AG10803 (cell line): ENCODE data around the gene GALNTL6.

ENCODE experiments used
- DNase-seq: peaks from one replicate; pipeline ENCODE4 v3.0.0; 2010; ENCODE audit warnings: low read depth
- H3K4me3 ChIP-seq: 2 replicates; pipeline ENCODE4 v1.5.1; 2011; ENCODE audit warnings: mild to moderate bottlenecking, low read length, control low read depth
- CTCF ChIP-seq: conservative IDR thresholded peaks from 2 replicates; pipeline ENCODE4 v1.5.1; 2011; ENCODE audit warnings: mild to moderate bottlenecking, low read length, control low read depth, inconsistent platforms

GALNTL6 gene

GRCh38 chr4:171812665-171813525 lies at the start of gene GALNTL6:
TSS of gene GALNTL6 (plus strand) at chr4:171813404.
- H3K4me3 ChIP-seq, result peak within 1 kb of the TSS; percentile 57
- TF ChIP-seq CTCF, result no peak
- peak; percentile 5 for DNase-seq

DNA sequence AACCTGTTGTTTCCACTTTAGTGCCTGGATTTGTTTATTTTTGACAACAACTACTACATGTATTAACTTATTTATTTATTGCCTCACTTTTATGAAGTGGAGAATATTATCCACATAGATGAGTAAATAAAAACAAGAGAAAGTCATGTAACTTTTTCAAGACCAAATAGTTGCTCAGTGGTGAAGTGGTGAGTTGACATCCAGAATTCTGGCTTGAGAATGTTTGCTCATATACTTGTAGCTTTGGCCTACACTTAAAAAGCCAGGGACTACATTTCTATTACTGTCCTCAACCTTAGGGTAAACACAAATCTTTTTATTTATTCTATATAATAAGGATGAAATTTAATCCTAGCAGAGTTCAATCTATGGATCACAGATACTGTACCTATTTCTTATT lies 47.7 kb upstream of the GALNTL6 start:
- no peak for TF ChIP-seq CTCF
- DNase-seq, result no peak
- no peak overlapping the region for H3K4me3 ChIP-seq

GRCh38 chr4:171774642-171775190 lies 38.5 kb upstream of the GALNTL6 start:
- H3K4me3 ChIP-seq, result no peak overlapping the region
- no peak for DNase-seq
- TF ChIP-seq CTCF, result no peak

DNA sequence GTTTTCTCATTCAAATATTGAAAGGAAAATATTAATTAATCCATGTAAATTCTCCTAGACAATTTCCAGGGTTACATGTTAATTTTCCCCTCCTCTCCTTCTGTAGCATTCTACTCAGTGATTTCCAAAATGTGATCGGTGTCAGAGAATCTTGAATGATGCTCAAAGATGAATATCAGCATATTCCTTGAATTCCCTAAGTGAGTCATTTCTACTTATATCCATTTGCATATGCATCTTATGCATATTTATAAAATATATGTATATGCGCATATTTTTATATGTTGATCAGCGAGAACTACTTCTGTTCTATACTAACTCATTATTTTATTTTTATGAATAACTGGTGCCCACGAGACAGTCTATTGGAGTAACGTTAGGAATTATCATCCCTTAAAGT lies 33.9 kb upstream of the GALNTL6 start:
- no peak overlapping the region for H3K4me3 ChIP-seq
- DNase-seq, result no peak
- no peak for TF ChIP-seq CTCF

GRCh38 chr4:171785388-171785787 lies 27.8 kb upstream of the GALNTL6 start:
- no peak overlapping the region for H3K4me3 ChIP-seq
- no peak for DNase-seq
- TF ChIP-seq CTCF, result no peak

DNA sequence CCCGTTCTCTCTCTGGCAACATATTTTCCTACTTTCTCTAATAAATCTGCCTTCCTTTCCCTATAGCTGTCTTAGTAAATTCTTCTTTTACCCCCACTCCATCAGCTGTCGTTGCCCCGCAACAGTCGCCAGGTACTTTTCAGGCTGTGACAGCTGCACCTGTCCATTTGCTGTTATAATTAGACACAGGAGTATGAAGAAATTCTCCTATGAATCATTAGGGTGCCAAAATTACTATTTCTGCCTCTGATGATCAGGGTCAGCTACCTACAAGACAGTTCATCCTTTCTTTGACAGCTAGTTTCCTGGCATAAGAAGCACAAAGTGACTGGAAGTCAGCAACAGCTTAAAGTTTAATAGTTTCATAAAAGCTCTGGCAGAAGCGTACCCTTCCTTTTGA lies 19.5 kb upstream of the GALNTL6 start:
- TF ChIP-seq CTCF, result no peak
- DNase-seq, result no peak
- no peak overlapping the region for H3K4me3 ChIP-seq

DNA sequence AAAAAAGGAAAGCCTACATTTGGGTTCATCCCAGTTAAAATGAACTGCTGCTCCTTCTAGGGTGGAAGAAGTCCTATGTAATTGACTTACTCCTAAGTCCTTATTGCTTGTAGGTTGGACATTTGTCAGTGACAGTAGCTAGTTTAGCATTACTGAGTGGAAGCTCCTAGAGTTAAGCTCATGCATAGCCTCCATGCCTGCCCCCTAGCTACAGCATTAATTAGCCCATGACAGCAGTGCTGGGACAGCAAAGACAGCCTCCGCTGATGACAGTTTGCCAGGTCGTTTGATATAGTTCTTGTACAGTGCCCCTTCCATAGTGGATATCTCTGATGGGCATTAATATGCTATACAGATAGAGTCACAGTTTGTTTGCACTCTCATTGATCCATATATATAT lies 18.7 kb upstream of the GALNTL6 start:
- TF ChIP-seq CTCF, result no peak
- H3K4me3 ChIP-seq, result no peak overlapping the region
- no peak for DNase-seq
